GM18517 (cell line): ENCODE data around the gene KHDRBS2.
A peak's percentile ranks its signal among the peaks of the same experiment; 100 is the strongest.

Experiments used
- ATAC-seq: cut with Tn5 transposase; IDR thresholded peaks from one replicate; pipeline ENCODE4 v1.9.1; 2021; ENCODE audit warnings: mild to moderate bottlenecking, moderate library complexity; ENCODE audit not compliant: unreplicated experiment

KHDRBS2 gene

DNA sequence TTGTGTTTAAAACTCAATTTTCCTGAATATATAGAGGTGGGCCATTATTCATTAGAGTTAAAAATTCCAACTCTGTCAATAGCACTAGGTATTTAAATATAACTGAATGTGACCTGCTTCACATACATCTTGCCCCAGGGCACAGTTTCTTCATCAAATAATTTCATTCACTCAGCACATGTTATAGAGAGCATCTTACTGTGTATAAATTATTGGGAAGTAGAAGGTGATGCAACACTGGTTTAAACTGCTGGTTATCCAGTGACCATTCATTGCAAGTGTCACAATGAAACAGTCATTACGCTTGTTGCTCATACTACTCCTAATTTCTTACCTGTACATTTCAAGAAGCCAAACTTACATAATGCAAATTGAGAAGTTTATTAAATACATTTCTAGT, 93.4 kb downstream of the KHDRBS2 start:
- no peak for ATAC-seq

DNA sequence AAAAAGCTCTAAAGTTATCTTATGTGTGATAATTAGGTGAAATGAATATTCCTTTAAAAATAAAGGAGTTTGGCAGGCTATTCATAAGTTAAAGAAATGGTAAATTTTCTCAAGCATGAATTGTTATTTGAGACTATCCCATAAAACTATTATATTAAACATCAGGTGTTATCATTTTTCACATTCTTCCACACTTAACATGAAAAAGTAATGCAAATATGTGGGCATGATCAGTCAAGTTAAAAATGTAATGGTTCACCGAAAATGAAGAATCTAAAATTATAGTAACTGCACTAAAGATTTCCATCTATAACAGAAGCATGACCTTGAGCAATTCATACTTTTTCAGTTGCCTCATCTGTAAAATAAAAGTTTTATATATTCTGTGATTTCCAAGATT, 110.8 kb downstream of the KHDRBS2 start:
- no peak for ATAC-seq

DNA sequence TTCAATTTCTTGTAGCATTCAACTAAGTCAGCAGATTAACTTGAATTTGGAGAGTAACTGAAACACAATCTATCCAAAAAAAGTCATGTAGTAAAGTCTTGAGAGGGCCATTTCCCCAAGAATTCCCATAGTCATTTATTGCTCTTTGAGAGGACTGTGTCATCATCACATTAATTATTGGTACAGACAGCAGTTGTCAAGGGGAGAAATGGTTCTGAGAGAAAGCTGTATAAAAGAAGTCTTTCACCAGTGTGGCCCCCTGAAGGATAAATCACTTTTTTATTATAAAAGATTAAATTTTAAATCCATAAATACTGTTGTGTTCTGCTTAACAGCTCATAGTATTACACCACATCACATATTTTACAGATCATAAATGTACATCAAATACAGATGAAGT, 111.5 kb downstream of the KHDRBS2 start:
- no peak for ATAC-seq

DNA sequence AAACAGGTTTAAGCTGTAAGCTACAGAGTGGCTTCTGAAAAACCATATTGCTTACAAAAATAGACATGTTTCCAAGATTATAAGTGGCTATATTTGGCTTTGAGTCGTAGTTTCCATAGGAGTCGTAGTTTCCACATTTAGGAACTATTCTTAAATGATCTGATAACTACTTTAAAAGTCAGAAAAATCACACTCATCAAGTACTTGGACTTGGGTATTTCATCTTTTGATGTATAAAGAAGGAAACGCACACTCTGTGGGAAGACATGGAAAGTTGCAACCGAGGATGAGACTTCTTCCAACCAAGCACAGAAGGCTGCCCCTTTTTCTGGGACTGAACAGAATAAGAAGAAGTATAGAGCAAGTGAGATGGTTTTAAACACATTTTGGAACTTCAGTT, 118.3 kb downstream of the KHDRBS2 start:
- no peak for ATAC-seq

DNA sequence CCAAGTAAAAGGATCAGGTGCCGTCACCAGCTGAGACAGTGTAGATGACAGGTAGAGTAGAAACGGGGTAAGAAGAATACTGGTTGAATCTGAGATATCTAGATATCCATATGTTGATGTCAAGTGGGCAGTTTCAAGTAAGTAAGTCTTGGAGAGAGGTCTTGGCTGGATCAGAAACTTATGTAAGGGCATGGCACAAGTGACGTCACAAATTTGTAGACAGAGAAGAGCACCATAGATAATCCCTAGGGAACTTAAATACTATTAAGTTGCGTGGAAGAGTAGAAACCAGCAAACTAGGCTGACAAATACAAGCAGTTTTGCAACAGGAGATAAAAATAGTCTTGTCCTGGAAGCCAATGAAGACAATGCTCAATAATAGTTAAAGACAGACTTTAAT, 123.2 kb downstream of the KHDRBS2 start:
- ATAC-seq: no peak

DNA sequence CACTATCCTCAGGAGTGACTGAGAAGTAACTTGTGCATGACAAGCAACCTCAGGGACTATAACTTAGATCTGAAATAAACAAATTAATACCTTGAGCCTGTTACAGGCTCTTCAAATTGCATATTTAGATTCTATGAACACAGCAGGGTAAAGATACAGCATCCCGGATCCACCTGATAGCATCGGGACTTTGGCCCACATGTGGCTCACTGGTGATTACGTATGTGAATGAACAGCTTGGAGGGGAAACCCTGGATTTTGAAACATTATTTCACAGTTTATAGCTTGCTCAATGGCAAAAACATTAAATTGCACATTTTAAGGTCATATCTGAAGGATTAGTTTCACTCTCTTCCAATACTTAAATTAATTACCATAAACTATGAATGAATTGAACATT, 133.2 kb downstream of the KHDRBS2 start:
- no peak for ATAC-seq

DNA sequence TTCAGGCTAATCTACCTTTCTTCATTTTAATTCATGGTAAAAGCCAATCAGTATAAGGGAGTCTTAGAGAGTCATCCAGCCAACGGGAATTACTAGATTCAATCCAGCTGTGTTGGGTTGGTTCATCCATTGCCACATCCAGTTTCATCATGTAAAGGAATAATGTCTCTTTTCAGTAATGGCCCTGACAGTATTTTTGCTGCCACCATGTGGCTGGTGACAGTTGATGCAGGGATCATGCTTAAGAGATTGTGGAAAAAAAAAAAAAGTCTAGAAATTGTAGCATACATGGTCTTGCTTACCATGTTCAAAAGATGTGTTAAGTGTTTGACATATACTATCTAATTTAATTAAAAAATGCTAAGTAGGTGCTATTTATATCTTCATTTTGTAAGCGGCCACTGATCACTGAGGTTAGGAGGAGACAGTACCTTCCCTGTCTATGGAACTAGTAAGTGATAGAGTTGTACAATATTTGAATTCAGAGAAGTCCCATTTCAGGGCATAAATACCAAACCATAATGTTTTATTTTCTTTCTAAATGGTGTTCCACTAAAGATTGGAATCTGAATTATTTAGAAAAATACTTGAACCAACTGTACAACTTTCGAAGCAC, 135.9 kb downstream of the KHDRBS2 start:
- peak; percentile 69 for ATAC-seq

DNA sequence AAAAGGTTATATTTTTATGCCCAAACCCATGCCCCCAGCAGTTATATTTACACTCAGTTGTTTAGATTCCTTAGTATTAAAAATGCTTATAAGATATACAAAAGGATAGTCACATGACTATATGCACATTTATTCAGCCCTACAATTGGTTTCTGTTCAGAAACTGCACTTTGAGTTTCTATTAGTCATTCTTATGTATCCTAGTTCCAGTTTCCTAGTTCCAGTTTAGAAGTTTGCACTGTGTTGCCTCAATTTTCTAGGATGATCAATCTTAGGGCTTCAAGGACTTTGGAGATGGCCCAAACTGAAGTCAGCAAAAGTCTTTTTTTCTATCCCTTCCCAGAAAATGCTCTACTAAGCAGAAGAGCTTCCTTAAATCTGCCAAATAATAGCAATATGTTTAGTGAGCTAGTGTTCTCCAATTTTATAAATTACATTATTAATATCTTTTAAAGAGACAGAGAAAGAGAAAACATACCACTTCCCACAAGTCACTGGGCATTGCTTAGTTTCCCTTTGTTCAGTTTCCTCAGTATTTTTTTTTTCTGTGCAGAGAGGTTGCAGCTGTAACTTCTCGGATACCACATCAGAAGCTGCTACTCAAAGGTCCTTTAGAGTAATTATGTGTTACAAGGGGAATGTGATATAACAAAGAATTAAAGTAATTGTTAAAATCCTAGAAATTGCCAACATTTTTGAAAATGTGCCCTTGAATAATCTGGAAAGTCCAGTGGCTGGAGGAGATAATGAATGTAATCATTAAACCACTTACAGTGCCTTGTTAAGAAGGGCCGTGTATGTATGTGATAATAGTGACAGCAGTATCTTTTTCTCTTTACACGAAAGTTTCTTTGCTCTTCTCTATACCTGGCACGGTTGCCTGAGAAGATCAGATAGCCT, 138.8 kb downstream of the KHDRBS2 start:
- no peak for ATAC-seq

DNA sequence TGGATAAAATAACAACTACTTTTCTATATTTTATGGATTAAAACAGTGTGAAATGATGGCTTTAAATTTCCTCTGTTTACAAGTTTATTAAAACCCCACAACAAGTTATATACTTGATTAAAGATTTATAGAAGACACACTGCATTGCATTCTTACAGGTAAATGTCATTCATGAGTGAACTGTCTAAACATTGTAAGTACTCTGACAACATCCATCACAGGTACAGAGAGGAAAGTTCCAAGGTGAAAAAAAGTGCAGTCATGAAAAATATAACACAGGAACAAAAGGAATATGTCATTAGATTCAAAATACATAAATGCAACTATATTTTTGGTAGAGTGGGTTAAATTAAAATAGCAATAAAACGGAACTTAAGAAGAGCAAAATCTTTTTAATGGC, 156.9 kb downstream of the KHDRBS2 start:
- ATAC-seq: no peak

DNA sequence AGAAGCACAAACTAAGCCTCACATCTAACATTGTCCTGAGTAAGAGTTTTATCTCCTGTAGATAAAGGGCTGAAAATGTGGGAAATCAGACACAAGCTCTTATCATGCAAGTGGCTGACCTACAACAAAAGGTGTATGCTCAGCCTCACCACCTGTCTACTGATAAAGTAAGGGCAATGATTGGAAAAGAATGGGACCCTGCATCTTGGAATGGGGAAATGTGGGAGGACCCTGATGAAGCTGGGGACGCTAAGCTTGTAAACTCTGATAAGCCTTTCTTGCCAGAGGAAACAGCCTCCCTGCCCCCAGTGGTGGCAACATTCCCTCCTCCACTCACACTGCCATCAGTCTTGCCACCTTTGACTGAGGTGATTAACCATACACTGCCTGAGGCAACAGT, 166.6 kb downstream of the KHDRBS2 start:
- no peak for ATAC-seq

DNA sequence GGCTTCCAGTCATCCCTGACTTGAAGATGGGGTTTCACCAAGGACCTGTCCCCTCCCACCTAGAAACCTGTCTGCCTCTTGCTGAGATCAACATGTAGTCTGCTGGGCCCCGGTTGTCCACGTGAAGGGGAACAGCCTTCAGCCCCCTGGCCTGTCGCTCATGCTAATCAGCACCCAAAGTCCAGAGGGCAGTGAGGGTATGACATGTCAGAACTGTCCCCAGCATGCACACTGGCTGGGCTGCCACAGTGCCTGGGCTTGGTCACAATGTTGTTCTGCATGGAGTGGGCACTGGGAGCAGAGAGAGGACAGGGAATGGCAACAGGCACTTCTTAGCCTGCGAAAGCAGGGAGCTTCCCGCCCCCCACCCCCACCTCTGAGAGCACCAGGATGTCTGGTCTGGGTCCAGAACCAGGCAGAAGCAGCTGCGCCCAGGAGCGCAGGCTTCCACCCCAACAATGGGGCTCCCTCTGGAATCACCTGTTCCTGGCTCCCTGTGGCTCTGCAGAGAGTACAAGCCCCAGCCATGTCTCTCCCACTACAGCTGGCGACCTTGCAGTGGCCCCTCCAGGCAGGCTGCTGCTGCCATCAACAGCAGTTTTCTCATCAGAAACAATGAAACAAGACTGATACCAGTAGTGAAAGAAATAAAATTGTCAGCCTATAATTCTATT, 182.7 kb downstream of the KHDRBS2 start:
- no peak for ATAC-seq

DNA sequence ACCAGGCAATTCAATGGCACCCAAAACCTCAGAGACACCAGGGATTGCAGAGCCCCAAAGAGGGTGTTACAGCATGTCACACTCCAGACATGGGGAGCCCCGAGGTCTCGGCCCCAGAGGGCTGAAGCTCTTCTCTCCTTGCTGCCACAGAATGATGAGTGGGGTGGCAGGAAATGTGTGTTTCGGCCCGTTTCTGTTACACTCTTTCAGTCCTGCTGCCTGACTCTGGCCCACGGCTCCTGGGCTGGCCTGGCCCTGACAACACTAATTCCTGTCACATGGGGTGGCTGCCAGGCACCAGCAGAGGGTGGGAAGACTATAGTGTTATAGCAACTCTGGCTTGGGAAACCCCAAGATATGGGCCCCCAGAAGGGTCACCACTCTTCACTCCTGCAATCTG, 183.6 kb downstream of the KHDRBS2 start:
- ATAC-seq: no peak

DNA sequence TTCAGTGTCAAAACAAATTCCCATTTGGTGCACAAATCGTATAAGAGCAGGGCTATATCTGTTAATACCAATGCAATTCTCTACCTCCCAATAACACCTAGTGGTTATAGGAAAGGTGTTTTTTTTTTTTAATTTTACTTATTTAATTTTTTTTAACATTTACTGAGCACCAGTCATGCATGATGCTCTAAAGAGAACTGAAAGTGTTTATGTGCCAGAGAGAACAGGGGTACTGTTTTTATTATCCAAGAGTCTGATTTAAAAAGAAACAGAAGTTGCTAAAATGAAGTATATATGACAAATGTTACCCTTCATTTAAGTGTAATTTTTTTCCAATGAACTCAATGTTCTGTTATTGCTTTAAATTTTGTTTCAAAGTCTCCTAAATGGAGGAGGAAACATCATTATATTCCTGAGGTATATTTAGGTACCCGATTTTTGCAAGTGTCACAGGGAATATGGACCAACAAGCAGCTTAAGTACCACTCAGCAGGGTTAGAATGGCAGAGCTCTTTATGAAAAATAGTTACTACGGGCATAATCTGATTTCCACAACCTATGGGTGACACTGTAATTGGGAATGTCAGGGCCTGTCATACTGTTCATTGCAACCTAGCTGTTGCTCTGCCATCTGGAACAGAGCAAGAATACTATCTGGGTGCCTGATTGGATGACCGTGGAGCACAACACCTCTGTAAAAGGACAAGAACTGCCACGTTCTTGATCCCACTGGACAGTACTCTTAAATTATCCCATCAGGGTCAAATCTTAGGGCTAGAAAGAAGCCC, 195.4 kb downstream of the KHDRBS2 start:
- ATAC-seq: no peak

DNA sequence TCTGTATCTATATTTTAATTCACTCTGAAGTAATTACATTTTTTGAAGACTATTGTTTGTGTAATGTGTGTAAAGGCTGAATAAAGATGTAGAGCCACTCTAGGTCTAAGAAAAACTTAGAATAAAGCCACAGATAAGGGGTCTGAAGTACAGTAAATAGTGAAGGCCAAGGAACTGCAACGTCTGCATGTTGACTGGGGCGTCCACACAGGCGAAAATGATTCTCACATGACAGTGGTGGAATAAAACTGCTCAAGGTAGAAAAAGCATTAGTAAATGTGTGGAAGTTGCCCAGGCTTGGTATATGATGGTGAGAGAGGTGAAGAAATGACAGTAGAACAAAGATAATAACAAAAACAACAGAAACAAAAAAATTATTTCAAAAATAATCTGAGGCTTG, 196.2 kb downstream of the KHDRBS2 start:
- ATAC-seq: no peak

DNA sequence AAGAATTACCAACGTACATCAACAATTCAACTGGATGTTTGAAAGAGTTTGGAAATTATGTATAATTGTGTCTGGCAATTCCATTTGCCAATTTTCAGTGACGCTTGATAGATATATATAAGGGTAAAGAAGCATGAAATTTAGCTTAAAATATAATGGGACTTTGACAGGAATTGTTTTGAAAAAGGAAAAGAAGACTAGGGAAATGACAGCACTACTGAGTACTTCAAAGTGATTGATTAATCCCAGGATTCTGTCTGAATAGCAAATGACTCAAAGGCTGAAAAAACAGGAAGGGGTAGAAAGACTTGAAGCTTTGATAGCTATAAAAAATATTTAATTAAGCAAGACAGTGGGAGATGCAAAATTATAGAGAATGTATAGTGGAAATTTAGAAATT, 200.0 kb downstream of the KHDRBS2 start:
- no peak for ATAC-seq

DNA sequence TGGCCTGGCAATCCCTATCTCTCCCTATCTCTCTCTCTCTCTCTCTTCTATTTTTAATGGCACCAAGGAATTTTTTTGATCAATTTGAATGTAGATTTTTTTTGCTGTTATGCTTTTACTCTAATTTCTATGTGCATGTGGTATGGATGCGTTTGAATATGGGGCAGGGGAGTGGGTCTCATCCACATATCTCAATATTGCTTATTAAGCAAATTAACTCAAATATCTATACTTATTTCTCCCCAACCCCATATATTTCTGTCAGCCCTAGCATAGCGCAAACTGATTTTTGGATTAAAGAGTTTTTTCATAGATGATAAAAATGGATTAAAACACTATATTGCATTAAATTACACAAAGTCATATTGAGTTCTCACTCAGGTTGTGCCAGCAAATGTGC, 210.2 kb downstream of the KHDRBS2 start:
- ATAC-seq: no peak

DNA sequence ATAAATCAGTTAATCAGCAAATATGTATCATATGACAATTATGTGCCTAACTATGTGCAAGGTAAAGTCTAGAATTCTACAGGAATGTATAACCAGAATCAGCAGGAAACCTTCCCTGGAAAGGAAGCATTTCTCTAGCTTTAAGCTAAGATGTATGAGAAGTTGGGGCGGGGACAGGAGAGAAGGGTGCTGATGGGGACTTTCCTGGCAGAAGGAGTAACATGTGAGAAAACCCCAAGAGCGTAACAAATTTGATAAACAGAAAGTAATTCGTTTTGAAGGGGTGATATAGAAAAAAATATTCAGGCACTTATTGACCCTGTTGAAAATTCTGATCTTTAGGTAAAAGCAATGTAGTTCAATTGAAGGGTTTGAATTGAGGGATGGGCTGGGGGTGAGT, 226.1 kb downstream of the KHDRBS2 start:
- ATAC-seq: no peak

DNA sequence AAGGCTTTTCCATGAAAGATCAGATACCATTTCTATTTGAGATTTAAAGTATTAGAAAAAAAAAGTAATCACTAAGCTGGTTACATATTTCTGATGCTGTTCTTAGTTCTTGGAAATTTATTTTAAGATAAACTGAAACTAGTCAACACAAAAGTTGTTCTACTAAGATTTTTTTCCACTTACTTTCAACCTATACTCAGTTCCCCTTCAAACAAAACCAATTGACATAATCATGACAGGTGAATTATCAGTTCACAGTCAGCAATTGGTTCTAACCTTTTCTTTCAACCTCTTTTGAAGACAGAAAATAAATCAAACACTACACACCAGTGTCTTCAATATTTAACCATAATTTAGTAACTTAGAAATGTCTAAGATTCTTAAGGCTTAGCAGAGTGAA, 228.7 kb downstream of the KHDRBS2 start:
- ATAC-seq: no peak

DNA sequence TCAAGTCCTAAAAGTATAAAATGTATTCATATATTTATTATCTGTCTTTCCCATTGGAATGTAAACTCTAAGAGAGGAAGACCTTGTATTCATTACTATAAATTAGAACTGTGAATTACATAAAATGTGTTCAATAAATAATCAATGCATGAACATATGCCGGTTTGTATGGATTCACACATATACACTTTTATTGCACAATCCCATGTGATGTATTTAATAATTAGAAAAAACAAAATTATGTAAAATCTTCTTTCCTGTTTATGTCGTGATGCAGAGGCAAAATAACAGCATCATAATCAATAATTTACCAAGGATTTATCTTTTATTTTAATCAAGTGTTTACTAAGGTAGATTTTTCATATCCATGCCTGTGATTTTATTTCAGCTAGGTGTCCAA, 240.5 kb downstream of the KHDRBS2 start:
- no peak for ATAC-seq

DNA sequence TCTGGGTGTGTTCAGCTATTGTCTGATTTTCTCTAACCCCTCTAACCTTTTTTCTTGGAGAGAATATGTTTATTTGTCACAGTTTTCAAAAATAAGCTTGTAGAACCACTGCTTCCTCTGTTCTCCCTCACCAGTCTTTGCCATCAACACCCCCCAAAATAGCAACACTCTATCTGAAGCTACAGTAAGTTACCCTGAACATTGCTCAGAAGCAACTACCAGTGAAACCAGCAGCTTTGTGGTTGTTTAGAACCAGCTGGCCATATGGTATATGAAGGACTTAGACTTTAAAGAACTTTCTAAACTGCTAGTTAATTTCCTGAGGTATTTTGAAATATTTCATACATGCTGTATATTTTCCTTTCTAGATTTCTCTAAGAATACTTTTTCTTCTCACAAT, 242.9 kb downstream of the KHDRBS2 start:
- ATAC-seq: no peak

DNA sequence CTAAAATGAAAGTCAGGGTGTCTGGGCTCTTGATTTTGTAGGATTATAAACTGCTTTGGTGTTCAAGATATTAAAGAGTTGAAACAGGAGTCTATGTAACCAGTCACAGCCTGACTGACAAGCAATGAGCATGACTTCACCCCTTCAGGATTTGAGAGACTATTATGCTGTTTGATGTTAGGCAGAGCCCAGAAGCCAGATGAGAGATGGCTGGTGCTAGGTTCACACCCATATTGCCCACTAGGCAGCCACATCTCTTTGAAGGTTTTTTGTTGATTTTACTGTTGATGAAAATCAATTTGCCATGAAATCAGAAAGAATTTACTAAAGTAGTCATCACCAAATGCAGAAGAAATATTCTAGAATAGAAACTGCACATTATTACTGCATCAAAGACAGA, 243.6 kb downstream of the KHDRBS2 start:
- no peak for ATAC-seq
